ENCODE measurements around the gene DNAJC16. TPM values are rescaled to one million over a fixed set of nuclear protein-coding genes. Genes with fewer than 3 reads are reported as not detected.
A peak's percentile ranks its signal among the peaks of the same experiment; 100 is the strongest.

The DNAJC16 gene
- total and polyA plus RNA-seq, 12 donors: 4.8 to 34.0 (median 19.9) TPM

DNA sequence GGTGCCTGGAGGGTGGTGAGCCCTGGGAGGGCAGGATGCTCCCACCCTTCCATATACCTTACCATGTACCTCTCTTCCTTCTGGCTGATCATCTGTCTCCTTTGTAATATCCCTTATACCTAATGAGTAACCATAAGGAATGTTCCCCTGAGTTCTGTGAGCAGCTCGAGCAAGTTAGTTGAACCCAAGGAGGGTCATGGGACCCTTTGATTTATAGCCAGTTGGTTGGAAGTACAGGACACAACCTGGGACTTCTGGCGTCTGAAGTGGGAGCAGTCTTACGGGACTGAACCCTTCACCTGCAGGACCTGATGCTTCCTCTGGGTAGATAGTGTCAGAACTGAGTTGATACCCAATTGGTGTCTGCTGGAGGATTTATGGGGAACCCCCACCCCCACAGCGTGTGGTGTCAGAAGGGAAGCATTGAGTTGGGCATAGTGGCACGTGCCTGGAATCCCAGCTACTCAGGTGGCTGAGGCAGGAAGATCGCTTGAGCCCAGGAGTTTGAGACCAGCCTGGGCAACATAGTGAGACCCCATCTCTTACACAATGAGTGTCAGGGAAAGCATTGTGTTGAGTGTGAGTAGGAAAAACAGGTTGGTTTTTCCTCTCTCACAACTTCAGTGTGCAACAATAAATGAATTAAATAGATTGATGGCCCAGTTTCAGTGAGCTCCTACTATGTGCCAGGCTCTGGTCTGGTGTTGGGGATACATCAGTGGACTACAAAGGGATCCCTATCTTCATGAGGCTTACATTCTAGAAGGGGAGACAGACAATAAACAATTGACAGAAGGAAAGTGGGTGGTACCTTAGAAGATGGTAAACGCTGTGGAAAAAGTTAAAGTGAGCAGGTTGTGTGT is 16.0 kb downstream of the DNAJC16 start:
- Histone ChIP-seq H3K36me3 (replicated peaks in 1 of 2) (peaks cover 0 to 71% of the 10 kb centered on the region in 2 donors), H3K27ac (no peak overlapping the region), H3K27me3 (no peaks in the 10 kb centered on the region), H3K9me3 (replicated peaks in 1 of 3) (no peaks in the 10 kb centered on the region), H3K4me3 (no peak overlapping the region), H3K4me1 (replicated peaks in 1 of 2) (no peaks in the 10 kb centered on the region)
- TF ChIP-seq, protein P1, sequence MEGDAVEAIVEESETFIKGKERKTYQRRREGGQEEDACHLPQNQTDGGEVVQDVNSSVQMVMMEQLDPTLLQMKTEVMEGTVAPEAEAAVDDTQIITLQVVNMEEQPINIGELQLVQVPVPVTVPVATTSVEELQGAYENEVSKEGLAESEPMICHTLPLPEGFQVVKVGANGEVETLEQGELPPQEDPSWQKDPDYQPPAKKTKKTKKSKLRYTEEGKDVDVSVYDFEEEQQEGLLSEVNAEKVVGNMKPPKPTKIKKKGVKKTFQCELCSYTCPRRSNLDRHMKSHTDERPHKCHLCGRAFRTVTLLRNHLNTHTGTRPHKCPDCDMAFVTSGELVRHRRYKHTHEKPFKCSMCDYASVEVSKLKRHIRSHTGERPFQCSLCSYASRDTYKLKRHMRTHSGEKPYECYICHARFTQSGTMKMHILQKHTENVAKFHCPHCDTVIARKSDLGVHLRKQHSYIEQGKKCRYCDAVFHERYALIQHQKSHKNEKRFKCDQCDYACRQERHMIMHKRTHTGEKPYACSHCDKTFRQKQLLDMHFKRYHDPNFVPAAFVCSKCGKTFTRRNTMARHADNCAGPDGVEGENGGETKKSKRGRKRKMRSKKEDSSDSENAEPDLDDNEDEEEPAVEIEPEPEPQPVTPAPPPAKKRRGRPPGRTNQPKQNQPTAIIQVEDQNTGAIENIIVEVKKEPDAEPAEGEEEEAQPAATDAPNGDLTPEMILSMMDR (IDR thresholded peaks at IDR 0.05): no peak
- TF ChIP-seq POLR2A (IDR thresholded peaks at IDR 0.05): no peak
- DNase-seq: peak in 1 of 7 donors; percentile 29
- 78 to 94% (median 85%) methylated on average over 5 to 7 of the region's 7 CpGs for WGBS, 4 donors
- intact Hi-C loops (cut with DNase I): no loop called here

GRCh38 chr1:15543251-15543588 is 16.6 kb downstream of the DNAJC16 start:
- H3K36me3 ChIP-seq (replicated peaks in 1 of 2): peaks cover 0 to 71% of the 10 kb centered on the region in 2 donors

GRCh38 chr1:15543589-15544568 is 17.2 kb downstream of the DNAJC16 start:
- Histone ChIP-seq H3K27me3 (no peaks in the 10 kb centered on the region), H3K36me3 (replicated peaks in 1 of 2) (peaks cover 0 to 74% of the 10 kb centered on the region in 2 donors), H3K4me1 (replicated peaks in 1 of 2) (no peaks in the 10 kb centered on the region), H3K4me3 (no peak overlapping the region), H3K27ac (no peak overlapping the region), H3K9me3 (replicated peaks in 1 of 3) (no peaks in the 10 kb centered on the region)
- TF ChIP-seq POLR2A (IDR thresholded peaks at IDR 0.05): no peak
- TF ChIP-seq, protein P1 (IDR thresholded peaks at IDR 0.05): no peak
- intact Hi-C loops (cut with DNase I): no loop called here
- no peak for DNase-seq
- WGBS, 4 donors: 90 to 95% (median 92%) methylated on average over 12 of the region's 12 CpGs

More at GRCh38 chr1:15543251-15543588, 16.6 kb downstream of the DNAJC16 start:
- WGBS, 4 donors: 88 to 99% (median 91%) methylated on average over 5 of the region's 5 CpGs
- no peaks in the 10 kb centered on the region for H3K4me1 ChIP-seq (replicated peaks in 1 of 2)
- H3K4me3 ChIP-seq: no peak overlapping the region
- no peaks in the 10 kb centered on the region for H3K27me3 ChIP-seq
- DNase-seq: no peak
- intact Hi-C loops (cut with DNase I): no loop called here
- H3K9me3 ChIP-seq (replicated peaks in 1 of 3): no peaks in the 10 kb centered on the region
- H3K27ac ChIP-seq: no peak overlapping the region
- TF ChIP-seq, protein P1 (IDR thresholded peaks at IDR 0.05): no peak
- TF ChIP-seq POLR2A (IDR thresholded peaks at IDR 0.05): no peak

- Histone ChIP-seq H3K27me3 (no peaks in the 10 kb centered on the region), H3K9me3 (replicated peaks in 1 of 3) (no peaks in the 10 kb centered on the region), H3K27ac (no peak overlapping the region), H3K36me3 (replicated peaks in 1 of 2) (peaks cover 0 to 68% of the 10 kb centered on the region in 2 donors), H3K4me3 (no peak overlapping the region), H3K4me1 (replicated peaks in 1 of 2) (no peaks in the 10 kb centered on the region)
- DNase-seq: no peak
- TF ChIP-seq, protein P1 (IDR thresholded peaks at IDR 0.05): no peak
- TF ChIP-seq POLR2A (IDR thresholded peaks at IDR 0.05): no peak
- intact Hi-C loops (cut with DNase I): no loop called here
- WGBS, 4 donors: 91 to 96% (median 92%) methylated on average over 2 of the region's 2 CpGs
Observed at GRCh38 chr1:15546641-15547040, 20.0 kb downstream of the DNAJC16 start.
